Measurements from ENCODE around the gene AMBRA1.

Gene AMBRA1, protein sequence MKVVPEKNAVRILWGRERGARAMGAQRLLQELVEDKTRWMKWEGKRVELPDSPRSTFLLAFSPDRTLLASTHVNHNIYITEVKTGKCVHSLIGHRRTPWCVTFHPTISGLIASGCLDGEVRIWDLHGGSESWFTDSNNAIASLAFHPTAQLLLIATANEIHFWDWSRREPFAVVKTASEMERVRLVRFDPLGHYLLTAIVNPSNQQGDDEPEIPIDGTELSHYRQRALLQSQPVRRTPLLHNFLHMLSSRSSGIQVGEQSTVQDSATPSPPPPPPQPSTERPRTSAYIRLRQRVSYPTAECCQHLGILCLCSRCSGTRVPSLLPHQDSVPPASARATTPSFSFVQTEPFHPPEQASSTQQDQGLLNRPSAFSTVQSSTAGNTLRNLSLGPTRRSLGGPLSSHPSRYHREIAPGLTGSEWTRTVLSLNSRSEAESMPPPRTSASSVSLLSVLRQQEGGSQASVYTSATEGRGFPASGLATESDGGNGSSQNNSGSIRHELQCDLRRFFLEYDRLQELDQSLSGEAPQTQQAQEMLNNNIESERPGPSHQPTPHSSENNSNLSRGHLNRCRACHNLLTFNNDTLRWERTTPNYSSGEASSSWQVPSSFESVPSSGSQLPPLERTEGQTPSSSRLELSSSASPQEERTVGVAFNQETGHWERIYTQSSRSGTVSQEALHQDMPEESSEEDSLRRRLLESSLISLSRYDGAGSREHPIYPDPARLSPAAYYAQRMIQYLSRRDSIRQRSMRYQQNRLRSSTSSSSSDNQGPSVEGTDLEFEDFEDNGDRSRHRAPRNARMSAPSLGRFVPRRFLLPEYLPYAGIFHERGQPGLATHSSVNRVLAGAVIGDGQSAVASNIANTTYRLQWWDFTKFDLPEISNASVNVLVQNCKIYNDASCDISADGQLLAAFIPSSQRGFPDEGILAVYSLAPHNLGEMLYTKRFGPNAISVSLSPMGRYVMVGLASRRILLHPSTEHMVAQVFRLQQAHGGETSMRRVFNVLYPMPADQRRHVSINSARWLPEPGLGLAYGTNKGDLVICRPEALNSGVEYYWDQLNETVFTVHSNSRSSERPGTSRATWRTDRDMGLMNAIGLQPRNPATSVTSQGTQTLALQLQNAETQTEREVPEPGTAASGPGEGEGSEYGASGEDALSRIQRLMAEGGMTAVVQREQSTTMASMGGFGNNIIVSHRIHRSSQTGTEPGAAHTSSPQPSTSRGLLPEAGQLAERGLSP (N-terminal part only)

GRCh38 chr11:46593550-46594373 is at the start of gene AMBRA1:
AMBRA1 (minus strand) TSS chr11:46594023; CDS start chr11:46548380, 45,643 bp downstream.
- DNase-seq, result peak; percentile 85

DNA sequence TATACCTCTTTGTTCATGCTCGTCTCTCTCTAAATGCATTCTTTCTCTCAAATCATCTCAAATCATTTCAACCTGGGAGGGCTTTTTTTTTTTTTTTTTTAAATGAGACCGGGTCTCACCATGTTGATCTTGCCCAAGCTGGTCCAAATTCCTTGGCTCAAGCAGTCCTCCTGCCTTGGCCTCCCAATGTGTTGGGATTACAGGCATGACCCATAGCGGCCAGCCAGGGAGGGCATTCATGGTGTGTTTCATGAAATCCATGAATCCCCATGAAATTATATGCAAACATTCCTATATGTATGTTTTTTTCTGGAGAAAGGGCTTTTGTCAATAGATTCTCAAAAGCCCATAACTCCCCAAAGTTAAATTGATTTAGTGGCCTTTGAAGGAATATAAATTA is 49.7 kb upstream of the AMBRA1 start:
- DNase-seq, result no peak

GRCh38 chr11:46642627-46643335 is 49.0 kb upstream of the AMBRA1 start:
- DNase-seq, result no peak

GRCh38 chr11:46641639-46642038 is 47.8 kb upstream of the AMBRA1 start:
- DNase-seq, result no peak

GRCh38 chr11:46640036-46640788 is 46.4 kb upstream of the AMBRA1 start:
- no peak for DNase-seq

DNA sequence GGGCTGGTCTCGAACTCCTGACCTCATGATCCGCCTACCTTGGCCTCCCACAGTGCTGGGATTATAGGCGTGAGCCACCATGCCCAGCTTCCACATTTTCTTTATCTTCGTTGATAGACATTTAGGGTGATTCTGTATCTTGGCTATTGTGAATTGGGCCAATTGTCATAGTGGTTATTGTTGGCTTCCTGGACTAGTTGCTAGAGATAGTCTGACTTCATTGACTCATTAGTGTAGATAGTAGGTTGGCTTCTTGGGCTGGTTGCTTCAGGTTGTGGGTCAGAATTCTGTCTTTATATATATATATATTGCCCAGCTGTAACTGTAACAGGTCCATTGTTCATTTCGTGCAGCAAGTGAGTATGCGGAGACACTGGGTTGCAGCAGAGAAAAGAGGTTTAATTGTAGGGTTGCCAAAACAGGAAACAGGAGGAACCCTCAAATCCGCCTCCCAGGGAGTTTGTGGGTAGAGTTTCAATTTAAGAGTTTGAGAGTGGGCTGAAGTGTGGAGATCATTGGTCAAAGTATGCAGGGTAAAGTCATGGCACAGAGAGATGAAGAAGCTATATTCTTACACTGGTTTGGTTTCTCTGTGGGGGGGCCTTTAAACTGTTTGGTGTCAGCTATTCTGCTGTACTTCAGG is 45.5 kb upstream of the AMBRA1 start:
- no peak for DNase-seq

DNA sequence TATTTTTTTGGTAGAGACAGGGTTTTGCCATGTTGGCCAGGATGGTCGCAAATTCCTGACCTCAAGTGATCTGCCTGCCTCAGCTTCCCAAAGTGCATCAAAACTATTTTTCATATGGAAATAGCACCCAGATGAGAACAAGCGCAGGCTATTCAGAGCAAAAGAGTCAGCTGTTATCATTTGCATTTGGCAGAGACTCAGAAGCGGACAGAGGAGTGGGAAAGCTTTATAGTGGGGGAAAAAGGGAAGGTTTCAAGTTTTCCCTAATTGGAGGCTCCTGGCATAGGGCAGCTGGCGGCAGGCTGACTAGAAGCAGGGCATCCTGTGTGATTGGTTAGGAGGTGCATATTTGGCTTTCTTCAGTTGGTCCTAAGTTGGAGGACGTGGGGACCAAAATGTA is 43.7 kb upstream of the AMBRA1 start:
- DNase-seq, result no peak

DNA sequence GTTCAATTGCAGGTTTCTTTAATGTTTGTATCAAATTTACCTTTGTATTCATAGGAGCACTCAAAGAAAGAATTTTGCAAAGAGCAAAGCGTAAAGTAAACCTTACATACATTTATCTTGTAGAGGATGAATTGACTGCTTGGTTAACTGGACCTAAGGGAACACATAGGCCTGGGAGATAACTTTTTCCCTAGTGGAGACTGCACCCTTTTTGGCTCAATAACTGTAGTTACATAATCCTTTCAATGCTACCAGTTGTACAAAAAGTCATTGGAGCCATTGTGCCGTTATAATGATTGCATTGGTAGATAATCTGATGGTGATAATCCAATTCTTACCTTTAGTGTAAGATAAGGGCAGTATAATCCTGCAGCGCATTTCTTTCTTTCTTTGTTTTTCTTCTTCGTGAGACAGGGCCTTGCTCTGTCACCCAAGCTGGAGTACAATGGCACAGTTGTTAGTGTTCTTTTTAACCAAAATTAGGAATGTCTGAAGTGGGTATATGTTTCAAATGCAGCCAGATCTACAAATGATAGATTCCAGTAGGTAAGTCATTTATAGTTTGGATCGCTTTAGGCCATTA is 41.8 kb upstream of the AMBRA1 start:
- DNase-seq, result no peak

GRCh38 chr11:46633291-46634217 is 39.7 kb upstream of the AMBRA1 start:
- no peak for DNase-seq

GRCh38 chr11:46632502-46632901 is 38.7 kb upstream of the AMBRA1 start:
- DNase-seq, result no peak

- DNase-seq, result no peak
Observed at GRCh38 chr11:46631676-46632075, 37.9 kb upstream of the AMBRA1 start.

DNA sequence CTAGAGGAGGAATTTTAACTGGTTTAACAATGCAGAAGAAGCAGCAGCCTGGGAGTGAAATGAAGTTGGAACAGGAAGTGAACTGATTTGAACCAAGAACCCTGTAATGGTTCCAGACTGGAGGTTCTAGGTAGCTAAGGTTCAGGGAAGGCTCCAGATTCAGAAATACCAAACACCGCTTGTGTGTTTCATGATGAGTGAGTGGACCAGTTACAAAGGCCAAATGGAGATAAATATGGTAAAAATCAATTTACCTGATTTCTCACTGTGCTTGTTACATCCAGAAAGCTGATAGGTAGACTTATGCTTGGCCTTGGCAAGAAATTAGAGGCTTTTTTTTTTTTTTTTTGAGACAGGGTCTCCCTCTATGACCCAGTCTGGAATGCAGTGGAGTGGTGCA is 36.4 kb upstream of the AMBRA1 start:
- no peak for DNase-seq

DNA sequence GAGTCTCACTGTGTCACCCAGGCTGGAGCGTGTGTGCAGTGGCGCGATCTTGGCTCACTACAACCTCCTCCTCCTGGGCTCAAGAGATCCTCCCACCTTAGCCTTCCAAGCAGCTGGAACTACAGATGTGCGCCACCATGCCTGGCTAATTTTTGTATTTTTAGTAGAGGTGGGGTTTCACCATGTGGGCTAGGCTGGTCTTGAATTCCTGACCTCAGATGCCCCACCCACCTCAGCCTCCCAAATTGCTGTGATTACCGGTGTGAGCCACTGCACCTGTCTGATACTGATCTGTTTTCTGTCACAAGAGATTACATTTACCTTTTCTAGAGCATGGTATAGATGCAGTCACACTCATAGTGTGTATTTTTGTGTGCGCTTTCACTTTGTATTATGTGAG is 35.1 kb upstream of the AMBRA1 start:
- DNase-seq, result no peak

GRCh38 chr11:46625406-46625805 is 31.6 kb upstream of the AMBRA1 start:
- DNase-seq, result no peak

- DNase-seq, result no peak
Observed at GRCh38 chr11:46618837-46619236, 25.0 kb upstream of the AMBRA1 start.

- DNase-seq, result no peak
Observed at GRCh38 chr11:46617972-46618314, 24.1 kb upstream of the AMBRA1 start.

- DNase-seq, result peak; percentile 94
Observed at GRCh38 chr11:46617134-46617971, 23.5 kb upstream of the AMBRA1 start, which contains the start of the genes ATG13 and HARBI1. ATG13 (plus strand) TSS chr11:46617553; CDS start chr11:46644292, 26,739 bp downstream. HARBI1 (minus strand) TSS chr11:46617227; CDS start chr11:46616237, 990 bp downstream.
